ENCODE data around the gene BCL2.

BCL2 gene

GRCh38 chr18:63325086-63325686 lies 5.6 kb upstream of the BCL2 start:
- no peak for DNase-seq

GRCh38 chr18:63322908-63323634 lies 3.5 kb upstream of the BCL2 start:
- DNase-seq, result peak; percentile 71

DNA sequence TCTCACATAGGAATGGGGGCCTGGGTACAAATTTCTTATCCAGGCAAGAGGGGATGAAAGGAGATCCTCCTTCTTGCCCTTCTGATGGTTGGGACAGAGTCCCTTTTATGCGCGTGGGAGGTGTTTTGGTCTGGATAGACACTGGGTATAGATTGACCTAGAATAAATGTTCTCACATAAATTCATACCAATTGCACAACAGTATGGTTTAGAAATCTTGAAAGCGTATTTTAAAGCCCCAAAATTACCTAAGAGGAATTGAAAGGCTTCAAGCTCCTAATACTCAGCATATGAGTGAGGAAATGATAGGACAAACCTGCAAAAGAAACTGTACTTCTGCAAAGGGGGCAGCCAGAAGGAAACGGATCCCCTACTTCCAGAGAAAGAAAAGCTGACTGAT lies 2.6 kb upstream of the BCL2 start:
- no peak for DNase-seq

- DNase-seq, result no peak
Observed at GRCh38 chr18:63321291-63321690, 1.7 kb upstream of the BCL2 start.

GRCh38 chr18:63320975-63321265 lies 1.4 kb upstream of the BCL2 start:
- DNase-seq, result no peak

GRCh38 chr18:63320123-63320974 lies 780 bp upstream of the BCL2 start:
- DNase-seq, result peak; percentile 41

GRCh38 chr18:63318889-63319382 lies 633 bp downstream of the BCL2 start:
- DNase-seq, result no peak

GRCh38 chr18:63317982-63318888 lies 1.3 kb downstream of the BCL2 start:
- no peak for DNase-seq

DNA sequence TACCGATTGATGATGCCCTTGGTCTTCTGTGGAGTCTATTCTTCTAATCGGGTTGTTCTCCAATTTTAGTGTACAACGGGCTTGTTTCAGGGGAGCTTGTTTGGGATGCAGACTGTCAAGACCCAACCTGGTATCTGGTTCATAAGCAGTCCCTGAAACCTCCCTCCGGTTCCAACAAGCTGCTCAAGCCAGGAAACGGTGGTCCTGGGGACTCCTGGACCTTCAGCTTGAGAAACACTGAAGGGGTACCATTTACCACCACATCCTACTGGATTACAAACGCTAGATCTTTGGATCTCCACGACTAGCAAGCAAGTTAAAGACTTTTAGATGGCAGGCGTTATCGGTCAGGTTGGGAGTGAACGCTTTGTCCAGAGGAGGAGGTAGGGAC lies 2.0 kb downstream of the BCL2 start:
- DNase-seq, result no peak

DNA sequence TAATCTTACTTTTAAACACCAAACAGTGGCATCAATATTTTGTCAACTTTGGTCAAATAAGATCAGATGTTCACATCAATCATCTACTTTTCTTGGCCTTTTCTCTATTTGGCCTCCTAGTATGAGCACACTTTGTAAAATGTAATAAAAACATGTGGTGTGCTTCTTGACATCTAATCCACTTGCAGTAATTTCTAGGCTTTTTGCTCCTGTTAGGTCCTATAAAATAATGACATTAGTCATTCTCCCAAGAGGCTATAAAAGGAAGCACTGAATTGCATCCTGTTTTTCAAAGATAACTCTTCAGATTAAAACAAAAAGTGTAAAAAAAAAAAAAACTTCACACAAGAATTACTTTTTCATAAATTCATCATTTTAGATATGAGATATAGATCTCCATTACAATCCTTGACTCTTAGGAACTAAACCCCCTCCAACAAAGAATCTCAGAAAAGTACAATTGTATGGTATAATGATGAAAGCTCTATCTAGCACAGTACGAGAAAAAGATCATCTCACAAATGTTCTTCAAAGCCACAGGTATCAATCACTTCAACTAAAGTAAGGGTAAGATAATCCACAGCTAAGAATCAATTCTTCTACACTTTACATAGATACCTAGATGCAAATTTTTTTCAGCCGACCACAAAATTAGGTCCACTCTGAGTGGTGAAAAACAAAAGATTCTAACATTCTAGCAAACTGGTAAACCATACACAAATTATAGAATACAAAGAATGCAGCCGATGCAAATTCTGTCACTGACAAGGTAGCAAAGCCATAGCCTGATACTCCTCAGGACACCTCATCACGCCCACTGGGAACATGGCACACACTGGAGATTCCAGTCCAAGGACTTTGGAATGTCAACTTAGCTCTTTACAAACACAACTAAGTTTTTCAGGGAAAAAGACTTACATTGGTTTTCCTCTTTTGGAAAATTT lies 2.7 kb downstream of the BCL2 start:
- DNase-seq, result peak; percentile 29

DNA sequence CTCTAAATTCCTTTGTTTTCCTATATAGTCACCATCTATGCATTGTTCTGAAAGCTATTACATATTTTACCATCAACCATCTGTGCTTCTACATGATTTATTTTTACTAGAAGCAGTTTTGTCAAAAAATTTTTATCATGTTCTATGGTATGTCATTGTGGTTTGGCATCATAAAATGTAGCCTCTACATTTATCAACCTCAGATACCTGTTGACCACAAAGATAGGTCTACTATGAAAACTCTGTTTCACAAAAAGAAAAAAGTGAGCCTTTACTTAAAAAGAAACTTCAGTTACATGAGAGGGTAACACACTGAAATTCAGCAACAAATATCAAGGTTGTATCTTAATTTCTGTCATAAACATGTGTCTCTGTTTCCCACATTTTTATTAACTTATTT lies 3.7 kb downstream of the BCL2 start:
- no peak for DNase-seq

GRCh38 chr18:63315131-63315662 lies 4.4 kb downstream of the BCL2 start:
- no peak for DNase-seq

DNA sequence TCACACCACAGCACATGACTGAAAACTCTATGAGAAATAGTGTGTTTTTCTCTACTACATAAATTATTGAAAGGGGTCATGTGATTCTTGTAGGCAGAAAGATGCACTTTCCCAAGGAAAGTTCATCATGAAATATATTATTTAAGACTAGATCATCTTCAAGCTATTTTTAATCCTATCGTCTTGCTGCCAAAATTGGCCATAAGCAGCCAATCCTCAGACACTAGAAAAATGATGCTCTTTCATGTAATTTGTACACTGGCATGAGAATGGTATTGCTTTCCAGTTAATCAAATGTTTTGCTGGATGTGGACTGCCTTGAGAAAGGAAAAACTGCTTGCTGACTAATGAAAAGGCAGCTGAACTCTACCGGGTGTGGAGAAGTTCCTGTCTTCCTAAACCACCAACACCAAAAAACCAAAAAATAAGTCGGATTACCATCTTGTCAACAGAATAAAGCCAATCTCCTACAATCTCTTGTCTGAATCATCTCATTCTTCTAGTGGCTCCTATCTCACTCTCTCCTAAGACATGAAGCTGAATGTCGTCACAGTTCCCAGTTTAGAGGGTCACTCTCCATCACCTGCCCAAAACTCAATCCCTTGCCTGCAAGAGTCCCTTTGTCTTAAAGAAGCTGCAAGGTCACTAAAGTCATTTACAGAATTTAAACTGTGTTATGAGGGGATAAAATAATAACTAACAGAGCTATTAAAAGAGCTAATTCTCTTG lies 5.3 kb downstream of the BCL2 start:
- no peak for DNase-seq

GRCh38 chr18:63313396-63313917 lies 6.1 kb downstream of the BCL2 start:
- no peak for DNase-seq

- DNase-seq, result peak; percentile 54
Observed at GRCh38 chr18:63312737-63313395, 6.7 kb downstream of the BCL2 start.

- DNase-seq, result no peak
Observed at GRCh38 chr18:63312019-63312409, 7.6 kb downstream of the BCL2 start.

DNA sequence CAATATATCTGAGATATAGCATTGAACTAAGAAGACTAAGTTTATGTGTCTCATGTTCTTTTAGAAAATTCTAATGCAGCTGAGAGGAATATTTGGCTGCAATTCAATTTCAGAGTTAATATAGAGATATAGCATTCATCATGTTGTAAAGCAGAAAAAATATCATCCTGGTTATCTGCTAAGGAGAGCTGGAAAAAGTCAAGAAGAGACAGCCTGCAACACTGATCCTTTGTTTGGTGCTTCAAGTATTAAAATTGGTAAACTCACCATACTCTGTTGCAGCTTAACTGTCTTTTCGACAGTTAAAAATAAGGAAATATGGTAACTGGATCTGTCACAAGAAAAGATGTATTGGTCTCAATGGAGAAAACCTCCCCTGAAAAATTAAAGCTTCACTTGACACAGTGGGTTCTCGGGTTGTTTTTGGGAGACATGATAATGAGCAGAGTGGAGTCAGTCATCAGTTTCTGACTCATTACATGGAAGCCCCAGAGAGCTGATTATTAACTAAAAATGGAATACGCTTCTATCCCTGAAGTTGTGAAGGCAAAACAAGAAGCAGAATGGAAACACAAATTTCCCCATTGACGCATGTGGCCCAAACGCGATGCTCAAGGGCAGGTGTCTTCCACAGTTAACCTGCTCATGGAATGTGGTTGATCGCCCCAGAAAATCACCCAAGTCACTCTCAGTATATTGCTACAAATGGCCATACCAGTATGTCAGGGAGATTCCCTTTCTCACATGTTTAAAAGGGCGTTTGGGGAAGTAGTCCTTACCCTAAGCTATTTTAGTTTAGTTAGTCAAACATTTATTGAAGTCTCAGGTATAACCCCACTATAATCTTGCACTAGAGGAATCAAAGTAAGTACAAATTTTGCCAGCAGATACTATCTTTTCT lies 8.2 kb downstream of the BCL2 start:
- peak; percentile 75 for DNase-seq

GRCh38 chr18:63309422-63309821 lies 10.1 kb downstream of the BCL2 start:
- no peak for DNase-seq

All from kidney glomerular epithelial cell (primary cell).